ENCODE data around the gene SVIL. TPM values are rescaled to one million over a fixed set of nuclear protein-coding genes. Genes with fewer than 3 reads are reported as not detected.
"Not testable (repeated sequence)": the region's sequence is repeated elsewhere in the genome, so short reads cannot be mapped to it uniquely, and the experiment has no call there.

The SVIL gene
- total and polyA plus RNA-seq, 7 donors: 8.3 to 1,443 (median 637) TPM

DNA sequence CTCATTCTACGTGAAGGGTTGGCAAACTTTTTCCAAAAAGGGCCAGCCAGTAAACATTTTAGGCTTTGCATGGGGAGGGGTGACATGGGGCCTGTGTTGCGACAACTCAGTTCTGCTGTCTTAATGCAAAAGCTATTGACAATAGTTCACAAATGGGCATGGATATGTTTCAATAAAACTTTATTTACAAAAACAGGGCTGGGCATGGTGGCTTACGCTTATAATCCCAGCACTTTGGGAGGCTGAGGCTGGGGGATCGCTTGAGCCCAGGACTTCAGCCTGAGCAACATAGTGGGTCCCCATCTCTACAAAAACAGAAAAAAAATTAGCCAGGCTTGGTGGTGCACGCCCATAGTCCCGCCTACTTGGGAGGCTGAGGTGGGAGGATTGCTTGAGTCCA lies 141.1 kb downstream of the SVIL start:
- intact Hi-C loops (cut with DNase I): no loop called here
- peaks cover 48 to 100% (median 79%) of the 10 kb centered on the region in 4 donors for H3K36me3 ChIP-seq
- no peak for TF ChIP-seq POLR2A (IDR thresholded peaks at IDR 0.05)
- TF ChIP-seq, protein P1, sequence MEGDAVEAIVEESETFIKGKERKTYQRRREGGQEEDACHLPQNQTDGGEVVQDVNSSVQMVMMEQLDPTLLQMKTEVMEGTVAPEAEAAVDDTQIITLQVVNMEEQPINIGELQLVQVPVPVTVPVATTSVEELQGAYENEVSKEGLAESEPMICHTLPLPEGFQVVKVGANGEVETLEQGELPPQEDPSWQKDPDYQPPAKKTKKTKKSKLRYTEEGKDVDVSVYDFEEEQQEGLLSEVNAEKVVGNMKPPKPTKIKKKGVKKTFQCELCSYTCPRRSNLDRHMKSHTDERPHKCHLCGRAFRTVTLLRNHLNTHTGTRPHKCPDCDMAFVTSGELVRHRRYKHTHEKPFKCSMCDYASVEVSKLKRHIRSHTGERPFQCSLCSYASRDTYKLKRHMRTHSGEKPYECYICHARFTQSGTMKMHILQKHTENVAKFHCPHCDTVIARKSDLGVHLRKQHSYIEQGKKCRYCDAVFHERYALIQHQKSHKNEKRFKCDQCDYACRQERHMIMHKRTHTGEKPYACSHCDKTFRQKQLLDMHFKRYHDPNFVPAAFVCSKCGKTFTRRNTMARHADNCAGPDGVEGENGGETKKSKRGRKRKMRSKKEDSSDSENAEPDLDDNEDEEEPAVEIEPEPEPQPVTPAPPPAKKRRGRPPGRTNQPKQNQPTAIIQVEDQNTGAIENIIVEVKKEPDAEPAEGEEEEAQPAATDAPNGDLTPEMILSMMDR (IDR thresholded peaks at IDR 0.05): no peak
- peak in 1 of 4 donors; percentile 7 for TF ChIP-seq POLR2AphosphoS5 (IDR thresholded peaks at IDR 0.05)
- TF ChIP-seq EP300 (IDR thresholded peaks at IDR 0.05): no peak
- H3K4me1 ChIP-seq: peaks cover 0 to 38% (median 16%) of the 10 kb centered on the region in 4 donors
- no peaks in the 10 kb centered on the region for H3K27me3 ChIP-seq
- H3K9me3 ChIP-seq: no peaks in the 10 kb centered on the region
- H3K4me3 ChIP-seq: no peak overlapping the region
- WGBS, 2 donors: 80 to 94% methylated on average over 6 of the region's 6 CpGs
- H3K27ac ChIP-seq: peak overlapping the region in 2 of 4 donors; percentile 4 to 43
- DNase-seq: no peak

DNA sequence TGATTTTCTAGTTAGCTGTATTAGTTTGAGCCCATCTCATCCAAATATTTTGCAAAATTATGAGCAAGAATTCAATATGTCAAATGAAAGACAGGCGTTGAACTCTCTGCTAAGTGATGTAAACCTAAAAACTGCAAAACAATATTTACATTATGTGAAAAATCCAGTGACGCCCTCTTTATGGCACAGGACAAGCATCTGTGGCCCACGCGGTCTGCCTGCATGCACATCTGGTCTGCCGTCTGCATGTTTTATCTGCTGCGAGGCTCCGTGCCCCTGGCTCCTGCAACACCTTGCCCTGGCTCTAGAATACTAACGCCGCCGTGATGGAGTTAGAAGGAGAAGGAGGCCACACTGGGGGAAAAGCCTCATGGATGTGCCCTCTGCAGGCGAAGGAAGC lies 142.0 kb downstream of the SVIL start:
- intact Hi-C loops (cut with DNase I): no loop called here
- Histone ChIP-seq H3K27me3 (no peaks in the 10 kb centered on the region), H3K4me3 (no peak overlapping the region), H3K4me1 (peaks cover 0 to 47% (median 24%) of the 10 kb centered on the region in 4 donors), H3K27ac (peak overlapping the region in 1 of 4 donors; percentile 56), H3K36me3 (peaks cover 50 to 100% (median 84%) of the 10 kb centered on the region in 4 donors), H3K9me3 (no peaks in the 10 kb centered on the region)
- TF ChIP-seq POLR2AphosphoS5 (IDR thresholded peaks at IDR 0.05) (no peak), EP300 (IDR thresholded peaks at IDR 0.05) (no peak), POLR2A (IDR thresholded peaks at IDR 0.05) (no peak)
- TF ChIP-seq, protein P1 (IDR thresholded peaks at IDR 0.05): no peak
- WGBS, 2 donors: 93% methylated on average over 11 of the region's 11 CpGs
- DNase-seq: no peak

DNA sequence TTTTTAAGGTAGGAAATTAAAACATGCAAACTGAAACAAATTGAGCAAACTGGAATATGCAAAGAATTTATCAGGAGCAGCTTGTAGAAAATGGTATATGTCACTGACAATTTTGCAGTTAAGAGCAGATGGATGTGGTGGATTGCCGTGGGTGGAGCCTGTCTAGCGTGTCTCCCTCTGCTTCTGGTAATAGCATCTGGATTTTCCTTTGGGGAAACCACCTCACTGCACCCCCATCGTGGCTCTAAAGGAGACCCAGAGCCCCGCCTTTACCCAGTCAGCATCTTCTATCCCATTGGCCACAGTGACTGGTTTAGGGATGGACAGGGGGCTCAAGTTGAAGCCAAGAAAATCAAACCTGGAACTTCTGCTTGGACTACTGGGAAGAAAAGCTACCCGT lies 142.9 kb downstream of the SVIL start:
- TF ChIP-seq, protein P1 (IDR thresholded peaks at IDR 0.05): no peak
- no peak for TF ChIP-seq EP300 (IDR thresholded peaks at IDR 0.05)
- TF ChIP-seq POLR2AphosphoS5 (IDR thresholded peaks at IDR 0.05): no peak
- TF ChIP-seq POLR2A (IDR thresholded peaks at IDR 0.05): no peak
- Histone ChIP-seq H3K27me3 (no peaks in the 10 kb centered on the region), H3K4me3 (no peak overlapping the region), H3K36me3 (peaks cover 52 to 100% (median 87%) of the 10 kb centered on the region in 4 donors), H3K27ac (peak overlapping the region in 3 of 4 donors; percentile 35 to 56 (median 39)), H3K4me1 (peaks cover 0 to 51% (median 31%) of the 10 kb centered on the region in 4 donors), H3K9me3 (no peaks in the 10 kb centered on the region)
- WGBS, 2 donors: 88% methylated on average over 5 of the region's 5 CpGs
- DNase-seq: no peak
- intact Hi-C loops (cut with DNase I): no loop called here

- H3K4me1 ChIP-seq: peaks cover 0 to 54% (median 37%) of the 10 kb centered on the region in 4 donors
- H3K27ac ChIP-seq: peak overlapping the region in 2 of 4 donors; percentile 35 to 56
- 95 to 98% methylated on average over 16 of the region's 16 CpGs for WGBS, 2 donors
- TF ChIP-seq POLR2AphosphoS5 (IDR thresholded peaks at IDR 0.05): peak in 1 of 4 donors; percentile 8
- H3K9me3 ChIP-seq; intact Hi-C loops (cut with DNase I); DNase-seq; H3K27me3 ChIP-seq; H3K4me3 ChIP-seq: not testable (repeated sequence)
- H3K36me3 ChIP-seq: peaks cover 57 to 100% (median 93%) of the 10 kb centered on the region in 4 donors
These were observed 143.9 kb downstream of the SVIL start for GRCh38 chr10:29490781-29491280.

DNA sequence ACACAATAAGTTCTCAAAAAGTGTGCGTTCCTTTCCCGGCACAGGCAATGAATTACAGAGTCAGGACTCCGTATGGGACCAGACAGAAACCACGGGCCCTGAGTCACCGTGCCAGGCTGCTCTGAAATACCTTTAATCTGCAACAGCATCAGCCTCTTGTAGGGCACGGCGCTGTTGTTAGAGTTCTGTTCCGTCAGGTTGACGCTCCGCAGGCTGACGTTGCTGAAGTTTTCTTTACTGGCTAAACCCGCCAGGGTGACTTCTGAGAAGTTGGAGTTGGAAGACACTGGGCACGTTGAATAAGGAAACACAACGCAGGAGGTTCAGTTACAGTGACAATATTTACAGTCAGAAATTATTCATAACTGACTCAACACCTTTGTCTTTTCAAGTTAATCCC lies 146.3 kb downstream of the SVIL start:
- TF ChIP-seq POLR2AphosphoS5 (IDR thresholded peaks at IDR 0.05) (peak in 3 of 4 donors; percentile 45 to 58 (median 46)), EP300 (IDR thresholded peaks at IDR 0.05) (peak in 1 of 4 donors; percentile 22)
- intact Hi-C loops (cut with DNase I); H3K27me3 ChIP-seq; DNase-seq; H3K9me3 ChIP-seq; H3K4me3 ChIP-seq: not testable (repeated sequence)
- 89 to 93% methylated on average over 14 of the region's 14 CpGs for WGBS, 2 donors
- peaks cover 51 to 100% (median 77%) of the 10 kb centered on the region in 4 donors for H3K36me3 ChIP-seq
- H3K4me1 ChIP-seq: peaks cover 0 to 78% (median 60%) of the 10 kb centered on the region in 4 donors
- H3K27ac ChIP-seq: peak overlapping the region; percentile 44 to 79 (median 64)
